ENCODE measurements around the gene EZR. TPM values are rescaled to one million over a fixed set of nuclear protein-coding genes. Genes with fewer than 3 reads are reported as not detected.

EZR gene
- total and polyA plus RNA-seq, 2 donors (not counting 1 experiment from before 2014, with no cell fraction given), result 227 to 945 TPM

DNA sequence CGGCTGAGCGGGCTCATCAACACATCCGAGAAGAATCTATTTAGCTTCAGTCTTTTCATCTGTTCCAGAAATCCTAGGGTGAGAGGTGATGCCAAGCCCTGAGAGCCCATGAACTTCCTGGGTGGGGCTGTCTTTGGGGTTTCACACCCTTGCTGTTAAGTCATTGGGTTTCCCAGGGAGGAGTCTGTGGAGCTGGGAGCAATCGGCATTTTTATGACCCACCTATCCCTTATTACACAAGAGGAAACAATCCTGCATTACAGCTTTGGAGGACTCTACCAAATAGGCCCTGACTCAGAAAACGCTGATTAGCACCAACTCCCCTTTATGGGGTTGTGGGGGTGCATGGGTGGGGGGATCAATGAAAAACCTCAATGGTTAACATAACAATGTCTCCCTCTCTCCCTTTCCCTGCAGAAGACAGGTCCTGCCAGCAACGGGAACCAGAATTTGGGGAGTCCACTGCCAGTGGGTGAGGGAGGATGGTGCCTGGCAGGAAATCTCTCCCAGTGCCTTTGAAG, 46.3 kb downstream of the EZR start:
- Mint-ChIP-seq H3K9me3 (ENCODE audit: insufficient read depth) (no peaks in the 10 kb centered on the region), H3K27ac (peak overlapping the region; percentile 41), H3K27me3 (no peaks in the 10 kb centered on the region), H3K4me3 (no peak overlapping the region), H3K4me1 (peaks cover 9% of the 10 kb centered on the region)
- peaks cover 31 to 99% of the 10 kb centered on the region in 2 experiments for H3K36me3 ChIP-seq (replicated peaks in 1 of 2; ENCODE audit: control extremely low read depth in 1 of 2, control insufficient read depth in 1 of 2, extremely low read depth in 1 of 2, insufficient read depth in 2 of 2, low read length in 1 of 2)
- H3K4me3 ChIP-seq (ENCODE audit: control extremely low read depth in 1 of 5, extremely low read depth in 1 of 5, insufficient read depth in 1 of 5, low read depth in 2 of 5, low read length in 4 of 5), result no peak overlapping the region
- ATAC-seq (ENCODE audit: low read depth) (no peak), DNase-seq (no peak)
- H3K27me3 ChIP-seq (replicated peaks in 1 of 4; ENCODE audit: control extremely low read depth in 1 of 4, control insufficient read depth in 3 of 4, insufficient read depth in 4 of 4, low read length in 3 of 4), result no peaks in the 10 kb centered on the region
- ChIA-PET CTCF (interaction anchor here (0.8 to 2.2 kb wide), 4 partner anchors 16 to 199 kb away, joined by 3 to 10 read pairs (median 6); no protein-coding TSS in a partner anchor), POLR2A (no interaction called here)
- no peaks in the 10 kb centered on the region for H3K4me1 ChIP-seq (ENCODE audit: control insufficient read depth in 2 of 2, insufficient read depth in 2 of 2, low read length in 2 of 2)
- intact Hi-C loops (cut with micrococcal nuclease), result loop anchor here (5.0 kb wide), 1 partner anchor 34 kb away; no protein-coding TSS in a partner anchor
- peaks cover 53% of the 10 kb centered on the region for H3K79me2 ChIP-seq (ENCODE audit: control insufficient read depth, insufficient read depth, low read length)
- 100% methylated on average over 1 of the region's 6 CpGs for WGBS (ENCODE audit: insufficient coverage)
- TF ChIP-seq, protein P1, sequence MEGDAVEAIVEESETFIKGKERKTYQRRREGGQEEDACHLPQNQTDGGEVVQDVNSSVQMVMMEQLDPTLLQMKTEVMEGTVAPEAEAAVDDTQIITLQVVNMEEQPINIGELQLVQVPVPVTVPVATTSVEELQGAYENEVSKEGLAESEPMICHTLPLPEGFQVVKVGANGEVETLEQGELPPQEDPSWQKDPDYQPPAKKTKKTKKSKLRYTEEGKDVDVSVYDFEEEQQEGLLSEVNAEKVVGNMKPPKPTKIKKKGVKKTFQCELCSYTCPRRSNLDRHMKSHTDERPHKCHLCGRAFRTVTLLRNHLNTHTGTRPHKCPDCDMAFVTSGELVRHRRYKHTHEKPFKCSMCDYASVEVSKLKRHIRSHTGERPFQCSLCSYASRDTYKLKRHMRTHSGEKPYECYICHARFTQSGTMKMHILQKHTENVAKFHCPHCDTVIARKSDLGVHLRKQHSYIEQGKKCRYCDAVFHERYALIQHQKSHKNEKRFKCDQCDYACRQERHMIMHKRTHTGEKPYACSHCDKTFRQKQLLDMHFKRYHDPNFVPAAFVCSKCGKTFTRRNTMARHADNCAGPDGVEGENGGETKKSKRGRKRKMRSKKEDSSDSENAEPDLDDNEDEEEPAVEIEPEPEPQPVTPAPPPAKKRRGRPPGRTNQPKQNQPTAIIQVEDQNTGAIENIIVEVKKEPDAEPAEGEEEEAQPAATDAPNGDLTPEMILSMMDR (IDR thresholded peaks at IDR 0.05), result no peak
- no peak for TF ChIP-seq EZH2 (IDR thresholded peaks at IDR 0.05; ENCODE audit: borderline replicate concordance, insufficient read depth, low read depth, low read length, poor library complexity, severe bottlenecking)
- H4K20me1 ChIP-seq (ENCODE audit: control insufficient read depth, insufficient read depth, low read length, poor library complexity, severe bottlenecking), result peaks cover 98% of the 10 kb centered on the region
- no peak overlapping the region for H3K27ac ChIP-seq (ENCODE audit: low read length in 2 of 2)
- no peak overlapping the region for H3K9ac ChIP-seq (ENCODE audit: low read length)
- no peak overlapping the region for H2AFZ ChIP-seq (ENCODE audit: insufficient read depth, low read depth, low read length, poor library complexity, severe bottlenecking)
- no peaks in the 10 kb centered on the region for H3K9me3 ChIP-seq (ENCODE audit: control extremely low read depth in 1 of 3, control insufficient read depth in 2 of 3, insufficient read depth in 1 of 3, low read length in 2 of 3)
- H3K4me2 ChIP-seq (replicated peaks; ENCODE audit: low read depth, low read length, poor library complexity, severe bottlenecking), result no peak overlapping the region

DNA sequence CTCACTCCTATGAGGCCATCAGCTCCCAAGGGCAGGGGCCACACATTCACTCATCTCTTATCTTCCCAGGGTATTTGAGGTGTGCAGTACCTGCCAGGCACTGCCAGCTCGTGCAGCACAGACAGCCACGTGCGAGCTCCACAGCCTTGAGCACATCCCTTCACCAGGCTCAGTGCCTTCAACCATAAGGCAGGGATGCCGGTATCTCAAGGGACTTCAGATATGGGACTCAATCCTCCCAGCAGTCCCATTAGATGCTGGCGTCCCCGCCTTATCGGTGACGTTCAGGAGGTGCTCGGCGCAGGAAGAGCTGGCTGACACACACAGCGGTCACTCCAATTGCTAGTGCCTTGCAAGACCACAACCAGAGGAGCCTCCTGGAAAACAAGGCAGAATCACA, 47.0 kb downstream of the EZR start:
- H3K4me2 ChIP-seq (replicated peaks; ENCODE audit: low read depth, low read length, poor library complexity, severe bottlenecking), result no peak overlapping the region
- ATAC-seq (ENCODE audit: low read depth), result no peak
- intact Hi-C loops (cut with micrococcal nuclease), result loop anchor here (5.0 kb wide), 1 partner anchor 35 kb away; no protein-coding TSS in a partner anchor

More for the DNA sequence above, 47.0 kb downstream of the EZR start:
- Histone ChIP-seq H3K4me1 (ENCODE audit: control insufficient read depth in 2 of 2, insufficient read depth in 2 of 2, low read length in 2 of 2) (no peaks in the 10 kb centered on the region), H3K79me2 (ENCODE audit: control insufficient read depth, insufficient read depth, low read length) (peaks cover 46% of the 10 kb centered on the region), H3K36me3 (replicated peaks in 1 of 2; ENCODE audit: control extremely low read depth in 1 of 2, control insufficient read depth in 1 of 2, extremely low read depth in 1 of 2, insufficient read depth in 2 of 2, low read length in 1 of 2) (peaks cover 31 to 99% of the 10 kb centered on the region in 2 experiments), H2AFZ (ENCODE audit: insufficient read depth, low read depth, low read length, poor library complexity, severe bottlenecking) (no peak overlapping the region), H3K27me3 (replicated peaks in 1 of 4; ENCODE audit: control extremely low read depth in 1 of 4, control insufficient read depth in 3 of 4, insufficient read depth in 4 of 4, low read length in 3 of 4) (no peaks in the 10 kb centered on the region), H3K4me3 (ENCODE audit: control extremely low read depth in 1 of 5, extremely low read depth in 1 of 5, insufficient read depth in 1 of 5, low read depth in 2 of 5, low read length in 4 of 5) (no peak overlapping the region), H3K27ac (ENCODE audit: low read length in 2 of 2) (no peak overlapping the region), H3K9me3 (ENCODE audit: control extremely low read depth in 1 of 3, control insufficient read depth in 2 of 3, insufficient read depth in 1 of 3, low read length in 2 of 3) (no peaks in the 10 kb centered on the region), H3K9ac (ENCODE audit: low read length) (no peak overlapping the region), H4K20me1 (ENCODE audit: control insufficient read depth, insufficient read depth, low read length, poor library complexity, severe bottlenecking) (peaks cover 98% of the 10 kb centered on the region)
- ChIA-PET CTCF (interaction anchor here (0.8 to 2.2 kb wide), 4 partner anchors 16 to 200 kb away, joined by 3 to 10 read pairs (median 6); no protein-coding TSS in a partner anchor), POLR2A (no interaction called here)
- Mint-ChIP-seq H3K27me3 (no peaks in the 10 kb centered on the region), H3K4me1 (peaks cover 7% of the 10 kb centered on the region), H3K9me3 (ENCODE audit: insufficient read depth) (no peaks in the 10 kb centered on the region), H3K27ac (peak overlapping the region; percentile 78), H3K4me3 (no peak overlapping the region)
- DNase-seq, result no peak
- 98% methylated on average over 11 of the region's 11 CpGs for WGBS (ENCODE audit: insufficient coverage)
- no peak for TF ChIP-seq EZH2 (IDR thresholded peaks at IDR 0.05; ENCODE audit: borderline replicate concordance, insufficient read depth, low read depth, low read length, poor library complexity, severe bottlenecking)
- TF ChIP-seq, protein P1 (IDR thresholded peaks at IDR 0.05), result no peak
